GM18502 (cell line): Measurements from ENCODE around the gene TACC3.

Source experiments
- ATAC-seq: cut with Tn5 transposase; IDR thresholded peaks from one replicate; pipeline ENCODE4 v1.9.1; 2021; ENCODE audit warnings: mild to moderate bottlenecking; ENCODE audit not compliant: unreplicated experiment, poor library complexity

Gene TACC3

GRCh38 chr4:1769692-1770091, 48.4 kb downstream of the TACC3 start:
- ATAC-seq, result no peak

DNA sequence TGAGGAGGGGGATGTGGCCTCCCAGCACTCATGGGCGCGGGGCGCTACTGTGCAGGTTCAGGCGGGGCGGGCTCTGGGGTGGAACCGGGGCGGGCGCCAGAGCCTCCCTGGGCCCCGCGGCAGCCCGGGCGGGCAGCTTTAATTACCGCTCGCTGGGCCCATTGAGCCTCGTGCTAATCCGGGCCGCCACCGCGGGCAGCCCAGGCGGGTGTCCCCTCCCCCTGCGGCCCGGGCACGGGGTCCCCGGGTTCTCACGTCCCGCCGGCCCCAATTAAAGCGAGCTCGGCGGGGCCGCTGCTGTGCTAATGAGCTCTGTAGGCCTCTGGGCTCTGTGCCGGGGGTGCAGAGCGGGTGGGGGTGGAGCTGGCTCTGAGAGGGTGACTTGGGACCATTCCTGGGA, 48.9 kb downstream of the TACC3 start:
- ATAC-seq, result no peak

DNA sequence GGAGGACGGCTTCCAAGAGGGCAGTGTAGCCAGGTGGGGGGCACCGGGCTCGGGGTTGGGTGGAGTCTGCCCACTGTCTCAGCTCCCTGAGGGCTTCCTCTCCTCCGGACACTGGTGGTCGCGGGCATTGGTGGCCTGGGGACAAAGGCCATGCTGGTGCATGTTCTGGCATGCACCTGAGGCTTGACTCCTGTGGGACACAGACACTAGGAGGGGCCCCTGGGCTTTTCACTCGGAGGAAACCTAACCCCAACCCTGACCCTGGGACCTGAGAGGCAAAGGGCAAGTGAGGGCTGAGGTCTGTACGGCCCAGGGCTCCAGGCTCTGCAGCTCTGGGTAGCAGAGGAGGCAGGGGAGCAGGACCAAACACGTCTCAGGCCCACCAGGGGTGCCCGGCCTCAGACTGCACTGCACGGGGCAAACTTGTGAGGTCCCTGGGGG, 49.5 kb downstream of the TACC3 start:
- ATAC-seq, result no peak

- ATAC-seq, result no peak
Measured at GRCh38 chr4:1771555-1772305, 50.4 kb downstream of the TACC3 start.

DNA sequence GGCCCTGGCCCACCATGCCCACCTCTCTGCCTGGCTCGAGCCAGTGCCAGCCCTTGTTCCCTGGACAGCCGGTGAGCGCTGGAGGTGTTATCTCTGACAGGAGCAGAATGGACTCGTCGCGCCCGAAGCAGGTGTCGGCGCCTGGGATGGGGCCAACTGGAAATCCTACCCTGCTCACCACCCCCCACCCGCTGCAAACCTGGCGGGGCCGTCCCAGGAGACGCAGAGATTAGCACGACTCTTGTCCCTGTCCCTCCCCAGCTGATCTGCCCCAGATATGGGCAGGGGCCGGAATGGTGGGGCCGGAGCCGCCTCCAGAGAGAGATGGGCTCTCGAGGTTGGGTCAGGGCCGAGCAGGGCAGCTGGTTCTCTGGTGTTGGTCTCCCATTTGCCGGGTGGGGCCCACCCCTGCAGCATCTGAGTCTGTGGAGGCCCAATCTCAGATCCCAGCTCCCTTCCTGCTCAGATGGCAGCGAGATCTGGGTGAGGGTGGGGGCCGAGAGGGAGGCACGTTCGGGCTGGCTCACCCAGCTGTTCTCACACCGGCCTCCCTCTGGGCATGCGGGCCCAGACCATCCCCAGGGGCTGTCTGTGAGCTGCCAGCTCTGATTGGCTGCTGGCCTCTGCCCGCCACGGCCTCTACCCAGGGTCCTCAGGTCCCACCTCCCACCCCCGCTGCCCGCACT, 51.7 kb downstream of the TACC3 start:
- no peak for ATAC-seq

- no peak for ATAC-seq
Measured at GRCh38 chr4:1773754-1774153, 52.4 kb downstream of the TACC3 start.

DNA sequence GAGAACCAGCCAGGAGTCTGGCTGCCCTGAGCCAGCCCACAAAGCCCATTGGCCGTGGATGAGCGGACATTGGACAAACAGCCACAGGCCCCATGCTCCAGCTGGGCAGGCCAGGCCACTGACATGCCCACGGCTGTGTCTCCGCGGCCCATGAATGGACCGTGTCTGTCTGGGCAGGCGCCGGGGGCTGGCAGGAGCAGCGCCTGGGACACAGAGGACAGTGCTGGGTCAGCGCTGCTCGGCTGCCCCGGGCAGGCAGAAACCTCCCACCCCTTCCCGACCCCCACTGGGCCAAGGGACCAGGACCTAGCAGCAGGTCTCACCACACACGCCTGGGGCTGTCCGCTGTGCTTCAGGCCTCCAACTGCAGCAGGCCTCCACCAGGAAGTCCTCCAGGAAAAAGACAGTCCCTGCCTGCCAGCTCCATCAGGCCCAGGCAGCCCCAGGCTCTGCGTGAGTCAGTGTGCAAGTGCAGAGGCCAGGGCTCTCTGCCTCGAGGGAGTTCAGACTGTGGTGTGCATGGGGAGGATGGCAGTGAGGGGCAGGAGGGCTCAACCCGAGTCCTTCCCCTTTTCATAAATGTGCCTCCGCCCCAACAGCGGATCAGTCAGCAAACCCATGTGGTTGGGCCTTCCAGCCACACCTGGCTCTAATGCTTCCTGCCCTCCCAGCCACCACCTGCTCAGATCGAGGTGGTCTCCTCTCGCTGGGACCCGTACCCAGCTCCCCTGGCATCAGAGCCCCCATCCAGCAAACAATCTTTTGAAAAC, 54.6 kb downstream of the TACC3 start:
- ATAC-seq, result no peak

- ATAC-seq, result no peak
Measured at GRCh38 chr4:1776521-1777161, 55.3 kb downstream of the TACC3 start.

- no peak for ATAC-seq
Measured at GRCh38 chr4:1777822-1778641, 56.7 kb downstream of the TACC3 start.

GRCh38 chr4:1778642-1779392, 57.5 kb downstream of the TACC3 start:
- no peak for ATAC-seq

DNA sequence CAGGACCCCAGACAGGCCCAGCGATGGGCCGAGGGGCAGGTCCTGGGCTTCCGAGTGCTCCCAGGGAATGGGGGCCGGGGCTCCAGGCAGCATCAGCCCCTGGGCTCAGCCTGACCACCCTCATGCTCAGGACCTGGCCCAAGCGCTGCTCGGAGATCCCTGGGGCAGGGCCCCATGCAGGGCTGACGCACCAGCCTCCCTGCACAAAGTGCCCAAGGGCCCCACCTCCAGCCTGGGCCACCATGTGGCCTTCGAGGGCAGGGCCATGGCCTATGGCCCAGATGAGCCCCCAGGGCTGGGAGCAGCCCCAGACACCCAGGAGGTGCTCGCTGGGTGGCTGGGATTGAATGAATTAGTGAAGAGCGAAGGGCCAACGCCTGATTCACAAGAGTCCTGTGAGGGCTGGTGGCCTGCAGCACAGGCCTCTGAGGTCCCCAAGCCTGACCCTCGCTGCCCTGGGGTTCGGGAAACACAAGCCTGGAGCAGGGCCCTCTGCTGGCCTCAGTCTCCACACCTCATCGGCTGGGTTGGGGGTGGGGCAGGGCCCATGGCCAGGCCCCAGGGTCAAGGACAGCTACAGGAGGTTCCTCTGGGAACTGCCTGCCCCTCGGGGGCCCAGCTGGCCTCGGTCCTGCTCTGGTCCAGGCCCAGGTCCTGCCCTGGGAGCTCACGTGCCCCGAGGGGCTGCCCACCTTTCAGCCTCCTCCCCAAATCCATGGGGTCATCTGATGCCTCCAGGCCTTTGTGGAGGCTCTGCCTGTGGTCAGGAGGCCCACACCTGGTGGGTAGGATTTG, 58.5 kb downstream of the TACC3 start:
- ATAC-seq, result no peak

- ATAC-seq, result no peak
Measured at GRCh38 chr4:1780435-1780834, 59.1 kb downstream of the TACC3 start.

GRCh38 chr4:1783015-1783414, 61.7 kb downstream of the TACC3 start:
- no peak for ATAC-seq

DNA sequence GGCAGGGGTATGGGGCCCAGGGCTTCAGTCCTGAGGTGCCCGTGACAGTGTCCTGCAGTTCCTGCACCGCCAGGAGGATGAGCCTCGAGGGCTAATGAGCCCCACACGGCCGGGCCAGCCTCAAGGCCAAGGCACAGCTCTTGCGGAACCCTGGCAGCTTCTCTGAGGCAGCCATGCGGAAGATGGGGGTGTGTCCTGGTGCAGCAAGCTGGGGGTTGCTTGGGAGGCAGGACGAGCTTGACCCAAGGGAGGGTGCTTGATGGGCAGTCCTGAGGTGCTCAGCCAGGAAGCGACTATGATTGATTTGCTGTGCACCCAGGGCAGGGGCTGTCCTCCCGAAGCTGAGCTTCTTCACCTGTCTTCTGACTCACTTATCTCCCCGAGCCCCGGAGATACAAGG, 62.6 kb downstream of the TACC3 start:
- ATAC-seq, result no peak

GRCh38 chr4:1784395-1784788, 63.1 kb downstream of the TACC3 start:
- ATAC-seq, result no peak

DNA sequence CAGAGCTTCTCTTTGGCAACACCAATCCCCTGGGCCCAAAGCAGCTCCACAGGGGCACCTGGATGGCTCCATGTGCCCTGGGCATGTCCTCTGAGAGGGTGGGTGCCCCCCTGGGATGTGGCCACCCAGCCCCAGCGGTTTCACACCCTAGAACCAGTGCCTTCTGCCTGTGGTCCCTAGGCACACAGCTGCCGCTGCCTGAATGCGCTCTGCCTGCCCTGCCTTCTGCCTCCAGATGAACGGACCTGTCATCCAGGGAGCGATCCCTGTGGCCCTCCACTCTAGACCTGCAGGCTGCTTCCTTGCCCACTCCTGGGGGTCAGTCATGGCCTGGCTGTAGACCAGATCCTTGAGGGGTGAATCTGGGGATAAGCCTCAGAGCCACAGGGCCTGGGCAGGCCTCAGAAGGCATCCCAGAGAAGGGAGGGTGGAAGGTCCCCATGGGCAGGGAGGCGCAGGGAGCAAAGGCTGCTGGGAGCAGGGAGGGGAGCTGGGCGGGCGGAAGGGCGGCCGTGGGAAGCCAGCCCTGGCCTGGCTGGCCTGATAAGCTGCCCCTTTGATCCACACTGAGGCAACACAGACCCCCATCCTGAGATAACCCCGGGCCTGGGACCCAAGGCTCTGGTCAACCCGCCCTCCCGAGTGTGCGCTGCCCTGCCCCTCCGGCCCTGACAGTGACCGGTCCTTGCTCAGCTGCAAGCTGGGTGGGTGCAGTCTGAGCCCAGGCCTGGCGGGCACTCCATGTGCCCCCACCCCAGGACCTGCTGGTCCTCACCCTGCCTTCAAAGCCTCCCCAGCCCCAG, 63.7 kb downstream of the TACC3 start:
- no peak for ATAC-seq

DNA sequence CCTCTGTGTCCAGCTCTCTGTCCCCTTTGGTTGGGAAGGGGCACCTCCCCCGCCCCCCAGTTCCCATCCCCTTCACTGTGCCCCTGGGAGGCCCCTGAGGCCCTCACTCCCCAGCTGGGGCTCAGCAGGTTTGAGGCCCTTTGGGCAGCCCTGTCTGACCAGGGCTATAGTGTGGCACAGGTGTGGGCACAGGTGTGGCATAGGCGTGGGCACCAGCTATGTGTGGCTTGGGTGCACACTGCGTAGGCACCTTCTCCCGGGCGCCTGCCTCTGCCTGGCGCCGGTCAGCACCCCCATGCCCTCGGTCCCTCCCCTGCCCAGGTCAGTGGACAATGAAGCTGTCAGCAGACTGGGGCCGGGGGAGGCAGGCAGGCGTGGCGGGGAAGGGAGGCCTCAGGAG, 64.3 kb downstream of the TACC3 start:
- ATAC-seq, result no peak
